ENCODE data around the gene SSPN.

Gene SSPN

DNA sequence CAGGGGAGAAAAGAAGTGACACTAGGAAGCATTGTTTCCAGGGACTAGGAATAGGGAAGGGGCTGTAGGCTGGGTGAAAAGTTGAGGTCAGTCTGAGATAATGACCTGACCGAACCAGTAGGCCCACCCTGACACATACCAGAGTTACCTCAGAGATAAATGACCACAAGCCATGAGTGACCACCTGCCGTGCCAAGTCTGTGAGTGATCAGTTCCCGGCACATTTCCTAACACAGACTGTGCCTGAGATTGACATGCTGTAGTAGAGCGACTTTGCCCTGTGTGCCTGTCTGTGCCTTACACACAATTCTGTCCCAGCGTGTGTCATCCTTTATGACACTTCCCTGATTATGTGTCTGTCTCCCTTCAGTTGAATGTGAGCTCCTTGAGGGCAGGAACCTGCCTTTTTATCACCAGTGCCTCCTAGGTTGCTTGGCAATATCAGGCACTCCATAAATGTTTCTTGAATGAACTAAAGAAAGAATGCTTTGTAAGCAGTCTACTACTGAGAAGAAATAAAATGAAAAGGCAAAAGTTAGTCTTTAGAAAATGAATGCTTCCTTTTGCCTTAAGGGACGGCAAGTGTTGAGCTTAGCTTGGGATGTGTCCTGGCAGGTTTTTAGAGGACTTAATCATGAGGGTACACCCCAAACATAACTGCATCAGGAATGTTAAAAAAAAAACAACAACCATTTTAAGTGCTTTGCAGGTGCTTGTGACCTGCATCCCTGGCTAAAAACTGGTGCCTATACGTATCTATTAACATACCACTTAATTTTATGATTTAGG lies 9.6 kb upstream of the SSPN start:
- TF ChIP-seq TAF1 (IDR thresholded peaks at IDR 0.05; ENCODE audit: low read depth) (no peak), EGR1 (IDR thresholded peaks at IDR 0.05) (no peak), ZBTB7A (IDR thresholded peaks at IDR 0.05; ENCODE audit: low read depth) (no peak), TEAD4 (IDR thresholded peaks at IDR 0.05) (no peak), TCF12 (IDR thresholded peaks at IDR 0.05; ENCODE audit: low read depth) (no peak), NFIC (IDR thresholded peaks at IDR 0.05) (no peak), MAX (IDR thresholded peaks at IDR 0.05) (no peak), FOXM1 (IDR thresholded peaks at IDR 0.05; ENCODE audit: borderline replicate concordance, low read depth) (no peak), RAD21 (IDR thresholded peaks at IDR 0.05; ENCODE audit: low read depth) (no peak), CEBPB (IDR thresholded peaks at IDR 0.05) (no peak)
- TF ChIP-seq, protein P1, sequence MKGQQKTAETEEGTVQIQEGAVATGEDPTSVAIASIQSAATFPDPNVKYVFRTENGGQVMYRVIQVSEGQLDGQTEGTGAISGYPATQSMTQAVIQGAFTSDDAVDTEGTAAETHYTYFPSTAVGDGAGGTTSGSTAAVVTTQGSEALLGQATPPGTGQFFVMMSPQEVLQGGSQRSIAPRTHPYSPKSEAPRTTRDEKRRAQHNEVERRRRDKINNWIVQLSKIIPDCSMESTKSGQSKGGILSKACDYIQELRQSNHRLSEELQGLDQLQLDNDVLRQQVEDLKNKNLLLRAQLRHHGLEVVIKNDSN (IDR thresholded peaks at IDR 0.05): no peak

DNA sequence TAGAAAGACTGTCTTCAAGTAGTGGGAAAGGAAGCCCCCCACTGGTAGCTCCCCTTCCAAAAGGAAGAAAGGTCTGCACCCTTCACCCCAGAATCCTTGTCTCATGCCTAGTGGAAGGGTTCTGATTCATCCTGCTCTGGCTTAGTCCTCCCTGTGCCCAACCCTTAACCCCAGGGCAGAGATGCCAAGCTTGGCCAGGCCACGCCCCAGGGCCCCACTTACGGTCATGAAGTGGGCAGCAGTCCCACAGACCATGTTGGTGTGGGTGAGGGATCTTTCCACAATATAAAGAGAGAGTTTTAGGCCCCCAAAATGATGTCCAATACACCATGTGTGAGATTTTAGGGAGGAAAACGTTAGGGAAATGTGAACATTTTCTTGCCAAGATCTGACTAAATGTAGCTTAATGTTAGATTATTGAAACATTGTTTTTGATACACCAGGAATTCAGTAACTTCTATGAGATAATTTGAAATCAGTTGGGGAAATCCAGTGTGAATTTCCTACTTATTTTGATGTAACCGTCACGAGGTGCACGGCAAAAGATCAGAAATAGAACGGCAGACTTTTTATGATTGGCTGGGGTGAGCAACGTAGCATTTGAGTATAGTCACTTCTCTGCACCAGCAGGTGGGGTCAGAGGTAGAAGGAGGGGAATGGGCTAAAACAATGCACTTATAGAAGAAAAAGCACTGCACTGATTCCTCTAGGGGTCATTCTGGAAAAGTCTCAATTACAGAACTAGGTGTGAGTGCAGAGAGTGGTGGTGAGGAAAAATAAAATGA lies 8.2 kb upstream of the SSPN start:
- no peak for TF ChIP-seq YY1 (IDR thresholded peaks at IDR 0.05; ENCODE audit: low read depth)

GRCh38 chr12:26188127-26188526 lies 7.2 kb upstream of the SSPN start:
- no peak for TF ChIP-seq REST (IDR thresholded peaks at IDR 0.05; ENCODE audit: low read depth)
- no peak for TF ChIP-seq YY1 (IDR thresholded peaks at IDR 0.05; ENCODE audit: low read depth)
- TF ChIP-seq EP300 (IDR thresholded peaks at IDR 0.05; ENCODE audit: borderline replicate concordance): no peak

- TF ChIP-seq EP300 (IDR thresholded peaks at IDR 0.05; ENCODE audit: borderline replicate concordance) (no peak), NFIC (IDR thresholded peaks at IDR 0.05) (no peak)
These were observed 6.7 kb upstream of the SSPN start for GRCh38 chr12:26188641-26189040.

- TF ChIP-seq, protein P1 (IDR thresholded peaks at IDR 0.05): no peak
- no peak for TF ChIP-seq TAF1 (IDR thresholded peaks at IDR 0.05; ENCODE audit: low read depth)
- no peak for TF ChIP-seq MAX (IDR thresholded peaks at IDR 0.05)
- no peak for TF ChIP-seq REST (IDR thresholded peaks at IDR 0.05; ENCODE audit: low read depth)
- TF ChIP-seq EP300 (IDR thresholded peaks at IDR 0.05; ENCODE audit: borderline replicate concordance): no peak
- no peak for TF ChIP-seq TEAD4 (IDR thresholded peaks at IDR 0.05)
- TF ChIP-seq CREB1 (IDR thresholded peaks at IDR 0.05; ENCODE audit: low read depth): no peak
These were observed 3.2 kb upstream of the SSPN start for GRCh38 chr12:26192142-26192541.

DNA sequence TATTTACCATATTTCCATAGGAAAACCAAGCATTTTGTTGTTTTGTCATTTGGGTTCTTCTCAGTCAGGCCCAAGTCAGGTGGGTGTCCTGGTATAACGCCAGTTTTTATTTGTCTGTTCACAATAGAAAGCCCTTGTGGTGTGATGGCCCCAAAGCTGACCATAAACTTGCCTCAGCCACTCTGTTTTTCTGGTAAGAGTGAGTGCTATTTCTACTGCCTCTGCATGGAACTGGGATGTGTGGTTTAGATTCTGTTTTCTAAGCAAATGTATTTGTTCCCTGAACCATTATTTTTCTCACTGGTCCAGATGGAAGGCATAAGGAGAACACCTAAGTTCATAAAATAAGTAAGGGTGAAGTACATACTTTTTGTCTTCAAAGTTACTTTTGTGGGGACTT lies 1.8 kb upstream of the SSPN start:
- no peak for TF ChIP-seq CREB1 (IDR thresholded peaks at IDR 0.05; ENCODE audit: low read depth)
- TF ChIP-seq EP300 (IDR thresholded peaks at IDR 0.05; ENCODE audit: borderline replicate concordance): no peak
- no peak for TF ChIP-seq EGR1 (IDR thresholded peaks at IDR 0.05)
- no peak for TF ChIP-seq CEBPB (IDR thresholded peaks at IDR 0.05)
- no peak for TF ChIP-seq TEAD4 (IDR thresholded peaks at IDR 0.05)
- no peak for TF ChIP-seq NFIC (IDR thresholded peaks at IDR 0.05)
- TF ChIP-seq TAF1 (IDR thresholded peaks at IDR 0.05; ENCODE audit: low read depth): no peak
- no peak for TF ChIP-seq RAD21 (IDR thresholded peaks at IDR 0.05; ENCODE audit: low read depth)
- TF ChIP-seq MAX (IDR thresholded peaks at IDR 0.05): no peak
- TF ChIP-seq TCF12 (IDR thresholded peaks at IDR 0.05; ENCODE audit: low read depth): no peak
- no peak for TF ChIP-seq ZBTB7A (IDR thresholded peaks at IDR 0.05; ENCODE audit: low read depth)
- no peak for TF ChIP-seq FOXM1 (IDR thresholded peaks at IDR 0.05; ENCODE audit: borderline replicate concordance, low read depth)
- TF ChIP-seq REST (IDR thresholded peaks at IDR 0.05; ENCODE audit: low read depth): no peak
- TF ChIP-seq, protein P1 (IDR thresholded peaks at IDR 0.05): no peak
- no peak for TF ChIP-seq YY1 (IDR thresholded peaks at IDR 0.05; ENCODE audit: low read depth)

Data from Ishikawa (cell line).